HEK293 (cell line): ENCODE data around the gene FGD4.

ENCODE experiments used
- CTCF ChIA-PET: fragments of 350-600 bp; formaldehyde crosslinking; extraction: SDS; loops from one replicate; lab custom pipeline; 2021; ENCODE audit warnings: antibody characterized with exemption; lab: Yijun Ruan, JAX
- POLR2A ChIA-PET: fragments of 300-600 bp; formaldehyde crosslinking; extraction: SDS; loops from one replicate; lab custom pipeline; 2020; ENCODE audit warnings: antibody characterized with exemption, inconsistent platforms; lab: Yijun Ruan, JAX
- H3K27ac ChIP-seq: fragments of 200-500 bp; sonication (Bioruptor generic); 2 replicates; pipeline ENCODE4 v1.5.1; 2014; ENCODE audit warnings: low read depth, low read length, control low read depth, inconsistent platforms; ENCODE audit errors: extremely low read depth
- H3K36me3 ChIP-seq, 2 experiments: fragments of 200-500 bp in 1 of 2; sonication (Bioruptor generic) in 1 of 2; 1 replicate in 1 of 2; 2 replicates in 1 of 2; pipeline ENCODE4 v1.5.1; 2014 to 2017; ENCODE audit warnings: inconsistent platforms in 2 of 2, low read length in 2 of 2; ENCODE audit not compliant: control insufficient read depth in 2 of 2, insufficient read depth in 1 of 2
- H3K4me1 ChIP-seq: fragments of 200-500 bp; sonication (Bioruptor generic); 2 replicates; pipeline ENCODE4 v1.5.1; 2014; ENCODE audit warnings: mild to moderate bottlenecking, low read length, inconsistent platforms; ENCODE audit not compliant: control insufficient read depth, insufficient read depth
- H3K4me3 ChIP-seq: 2 replicates; pipeline ENCODE4 v1.5.1; 2011; ENCODE audit warnings: low read depth, mild to moderate bottlenecking, control low read depth, low read length, moderate library complexity
- H3K9me3 ChIP-seq: fragments of 200-500 bp; sonication (Bioruptor generic); 2 replicates; pipeline ENCODE4 v1.5.1; 2014; ENCODE audit warnings: low read depth, low read length, inconsistent platforms; ENCODE audit not compliant: control insufficient read depth, insufficient read depth
- OVOL3 ChIP-seq: fragments of 450-650 bp; formaldehyde crosslinking; IDR thresholded peaks from 2 replicates; pipeline ENCODE4 v1.5.1; 2016; ENCODE audit warnings: missing biosample characterization, missing genetic modification characterization
- PRDM2 ChIP-seq: fragments of 450-650 bp; formaldehyde crosslinking; IDR thresholded peaks from 2 replicates; pipeline ENCODE4 v1.5.1; 2016; ENCODE audit warnings: missing biosample characterization, missing genetic modification characterization, borderline replicate concordance
- SALL2 ChIP-seq: fragments of 450-650 bp; formaldehyde crosslinking; IDR thresholded peaks from 2 replicates; pipeline ENCODE4 v1.5.0; 2017; ENCODE audit warnings: missing biosample characterization, mild to moderate bottlenecking, missing genetic modification characterization, borderline replicate concordance
- ZNF155 ChIP-seq: fragments of 450-650 bp; formaldehyde crosslinking; IDR thresholded peaks from 2 replicates; pipeline ENCODE4 v1.5.1; 2016; ENCODE audit warnings: missing biosample characterization, missing genetic modification characterization
- ZNF214 ChIP-seq: fragments of 450-650 bp; formaldehyde crosslinking; IDR thresholded peaks from 2 replicates; pipeline ENCODE4 v1.5.1; 2017; ENCODE audit warnings: missing biosample characterization, mild to moderate bottlenecking, missing genetic modification characterization, borderline replicate concordance
- ZNF266 ChIP-seq: fragments of 450-650 bp; formaldehyde crosslinking; IDR thresholded peaks from 2 replicates; pipeline ENCODE4 v1.5.1; 2016; ENCODE audit warnings: missing biosample characterization, missing genetic modification characterization, low read depth
- ZNF324 ChIP-seq: fragments of 450-650 bp; formaldehyde crosslinking; IDR thresholded peaks from 2 replicates; pipeline ENCODE4 v1.5.1; 2016; ENCODE audit warnings: missing biosample characterization, missing genetic modification characterization
- ZNF37A ChIP-seq: fragments of 450-650 bp; IDR thresholded peaks from 2 replicates; pipeline ENCODE4 v1.5.1; 2018; ENCODE audit warnings: missing biosample characterization, missing genetic modification characterization
- ZNF518A ChIP-seq: fragments of 450-650 bp; formaldehyde crosslinking; conservative IDR thresholded peaks from 2 replicates; pipeline ENCODE4 v1.5.1; 2016; ENCODE audit warnings: low read depth, missing biosample characterization, missing genetic modification characterization
- ZNF654 ChIP-seq: fragments of 450-650 bp; formaldehyde crosslinking; IDR thresholded peaks from 2 replicates; pipeline ENCODE4 v1.5.1; 2016; ENCODE audit warnings: low read depth, missing biosample characterization, missing genetic modification characterization
- ZNF658 ChIP-seq: fragments of 450-650 bp; formaldehyde crosslinking; IDR thresholded peaks from 2 replicates; pipeline ENCODE4; 2016; ENCODE audit warnings: missing biosample characterization, missing genetic modification characterization
- ZNF664 ChIP-seq: fragments of 450-650 bp; formaldehyde crosslinking; IDR thresholded peaks from 2 replicates; pipeline ENCODE4 v1.5.1; 2016; ENCODE audit warnings: missing biosample characterization, missing genetic modification characterization
- ZNF701 ChIP-seq: fragments of 450-650 bp; formaldehyde crosslinking; IDR thresholded peaks from 2 replicates; pipeline ENCODE4 v1.5.1; 2016; ENCODE audit warnings: missing biosample characterization, missing genetic modification characterization
- TF ChIP-seq, protein P1 (sequence below): fragments of 450-650 bp; formaldehyde crosslinking; IDR thresholded peaks from 2 replicates; pipeline ENCODE4 v1.5.0; 2017; ENCODE audit warnings: missing biosample characterization, missing genetic modification characterization, borderline replicate concordance
- TF ChIP-seq, protein P2 (sequence below): fragments of 450-650 bp; formaldehyde crosslinking; IDR thresholded peaks from 2 replicates; pipeline ENCODE4 v1.5.1; 2016; ENCODE audit warnings: missing biosample characterization, missing genetic modification characterization
- TF ChIP-seq, protein P3 (sequence below): fragments of 450-650 bp; formaldehyde crosslinking; IDR thresholded peaks from 2 replicates; pipeline ENCODE4 v1.5.1; 2017; ENCODE audit warnings: missing biosample characterization, missing genetic modification characterization

The FGD4 gene

DNA sequence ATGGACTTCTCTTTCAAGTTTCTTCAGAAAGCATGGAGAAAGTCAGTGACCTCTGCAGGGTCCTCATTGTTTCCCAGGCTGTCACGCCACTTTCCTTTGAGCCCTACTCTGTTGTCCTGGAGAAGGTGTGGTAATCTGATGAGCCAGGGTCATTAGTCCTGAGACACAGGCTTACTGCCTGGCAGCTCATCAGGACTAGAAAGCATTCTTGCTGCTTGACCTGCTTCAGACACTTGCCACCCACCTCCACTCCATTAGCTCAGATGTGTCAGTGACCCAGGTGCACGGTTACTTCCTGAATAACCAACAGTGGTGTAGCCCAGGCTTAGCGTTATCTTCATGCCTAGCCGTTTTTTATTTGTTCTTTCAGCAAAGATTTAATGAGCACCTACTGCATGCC, 93.9 kb downstream of the FGD4 start:
- no peaks in the 10 kb centered on the region for H3K4me1 ChIP-seq
- ChIA-PET CTCF (no interaction called here), POLR2A (no interaction called here)
- H3K27ac ChIP-seq: no peak overlapping the region
- H3K36me3 ChIP-seq: no peaks in the 10 kb centered on the region
- TF ChIP-seq, protein P1, sequence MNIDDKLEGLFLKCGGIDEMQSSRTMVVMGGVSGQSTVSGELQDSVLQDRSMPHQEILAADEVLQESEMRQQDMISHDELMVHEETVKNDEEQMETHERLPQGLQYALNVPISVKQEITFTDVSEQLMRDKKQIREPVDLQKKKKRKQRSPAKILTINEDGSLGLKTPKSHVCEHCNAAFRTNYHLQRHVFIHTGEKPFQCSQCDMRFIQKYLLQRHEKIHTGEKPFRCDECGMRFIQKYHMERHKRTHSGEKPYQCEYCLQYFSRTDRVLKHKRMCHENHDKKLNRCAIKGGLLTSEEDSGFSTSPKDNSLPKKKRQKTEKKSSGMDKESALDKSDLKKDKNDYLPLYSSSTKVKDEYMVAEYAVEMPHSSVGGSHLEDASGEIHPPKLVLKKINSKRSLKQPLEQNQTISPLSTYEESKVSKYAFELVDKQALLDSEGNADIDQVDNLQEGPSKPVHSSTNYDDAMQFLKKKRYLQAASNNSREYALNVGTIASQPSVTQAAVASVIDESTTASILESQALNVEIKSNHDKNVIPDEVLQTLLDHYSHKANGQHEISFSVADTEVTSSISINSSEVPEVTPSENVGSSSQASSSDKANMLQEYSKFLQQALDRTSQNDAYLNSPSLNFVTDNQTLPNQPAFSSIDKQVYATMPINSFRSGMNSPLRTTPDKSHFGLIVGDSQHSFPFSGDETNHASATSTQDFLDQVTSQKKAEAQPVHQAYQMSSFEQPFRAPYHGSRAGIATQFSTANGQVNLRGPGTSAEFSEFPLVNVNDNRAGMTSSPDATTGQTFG (tag by site-specific recombination): no peak
- TF ChIP-seq, protein P2, sequence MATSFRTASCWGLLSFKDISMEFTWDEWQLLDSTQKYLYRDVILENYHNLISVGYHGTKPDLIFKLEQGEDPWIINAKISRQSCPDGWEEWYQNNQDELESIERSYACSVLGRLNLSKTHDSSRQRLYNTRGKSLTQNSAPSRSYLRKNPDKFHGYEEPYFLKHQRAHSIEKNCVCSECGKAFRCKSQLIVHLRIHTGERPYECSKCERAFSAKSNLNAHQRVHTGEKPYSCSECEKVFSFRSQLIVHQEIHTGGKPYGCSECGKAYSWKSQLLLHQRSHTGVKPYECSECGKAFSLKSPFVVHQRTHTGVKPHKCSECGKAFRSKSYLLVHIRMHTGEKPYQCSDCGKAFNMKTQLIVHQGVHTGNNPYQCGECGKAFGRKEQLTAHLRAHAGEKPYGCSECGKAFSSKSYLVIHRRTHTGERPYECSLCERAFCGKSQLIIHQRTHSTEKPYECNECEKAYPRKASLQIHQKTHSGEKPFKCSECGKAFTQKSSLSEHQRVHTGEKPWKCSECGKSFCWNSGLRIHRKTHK (tag by site-specific recombination): no peak
- TF ChIP-seq ZNF701 (tag by site-specific recombination): no peak
- TF ChIP-seq ZNF664 (tag by site-specific recombination): 0 out of 2 replicates have a peak, but pooled peaks have one; percentile 63
- no peaks in the 10 kb centered on the region for H3K9me3 ChIP-seq
- no peak overlapping the region for H3K4me3 ChIP-seq

GRCh38 chr12:32494656-32495055, 95.3 kb downstream of the FGD4 start:
- POLR2A ChIA-PET: no interaction called here
- no peak overlapping the region for H3K27ac ChIP-seq
- H3K4me1 ChIP-seq: peaks cover 6% of the 10 kb centered on the region; the same call in 1 of the 2 replicates
- CTCF ChIA-PET: no interaction called here
- H3K36me3 ChIP-seq: no peaks in the 10 kb centered on the region
- no peak overlapping the region for H3K4me3 ChIP-seq
- H3K9me3 ChIP-seq: no peaks in the 10 kb centered on the region
- TF ChIP-seq ZNF266 (tag by site-specific recombination) (no peak), ZNF37A (tag by site-specific recombination) (no peak), ZNF658 (tag by site-specific recombination) (no peak), ZNF155 (tag by site-specific recombination) (no peak), SALL2 (tag by site-specific recombination) (no peak), PRDM2 (no peak), ZNF214 (no peak), ZNF654 (tag by site-specific recombination) (no peak), ZNF518A (tag by site-specific recombination) (no peak), OVOL3 (tag by site-specific recombination) (no peak), ZNF324 (tag by site-specific recombination) (no peak)
- TF ChIP-seq, protein P3, sequence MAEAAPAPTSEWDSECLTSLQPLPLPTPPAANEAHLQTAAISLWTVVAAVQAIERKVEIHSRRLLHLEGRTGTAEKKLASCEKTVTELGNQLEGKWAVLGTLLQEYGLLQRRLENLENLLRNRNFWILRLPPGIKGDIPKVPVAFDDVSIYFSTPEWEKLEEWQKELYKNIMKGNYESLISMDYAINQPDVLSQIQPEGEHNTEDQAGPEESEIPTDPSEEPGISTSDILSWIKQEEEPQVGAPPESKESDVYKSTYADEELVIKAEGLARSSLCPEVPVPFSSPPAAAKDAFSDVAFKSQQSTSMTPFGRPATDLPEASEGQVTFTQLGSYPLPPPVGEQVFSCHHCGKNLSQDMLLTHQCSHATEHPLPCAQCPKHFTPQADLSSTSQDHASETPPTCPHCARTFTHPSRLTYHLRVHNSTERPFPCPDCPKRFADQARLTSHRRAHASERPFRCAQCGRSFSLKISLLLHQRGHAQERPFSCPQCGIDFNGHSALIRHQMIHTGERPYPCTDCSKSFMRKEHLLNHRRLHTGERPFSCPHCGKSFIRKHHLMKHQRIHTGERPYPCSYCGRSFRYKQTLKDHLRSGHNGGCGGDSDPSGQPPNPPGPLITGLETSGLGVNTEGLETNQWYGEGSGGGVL: no peak
